ENCODE results near the gene TM4SF5. TPM values are rescaled to one million over a fixed set of nuclear protein-coding genes. Genes with fewer than 3 reads are reported as not detected.

The TM4SF5 gene
- not detected for polyA plus RNA-seq (ENCODE audit: insufficient read depth in 1 of 5, insufficient read length in 5 of 5, low replicate concordance in 1 of 5)
- long read RNA-seq, donor 1, result 0 reads
- long read RNA-seq, donor 2, result 0 reads
- long read RNA-seq, donor 3, result 0 reads
- long read RNA-seq, donor 4, result 0 reads
- long read RNA-seq, donor 5, result 0 reads
- long read RNA-seq, donor 6, result 0 reads
- long read RNA-seq, donor 7, result 0 reads
- long read RNA-seq, donor 8, result 0 reads

- no peak for DNase-seq
Measured at GRCh38 chr17:4771519-4772234, at the start of gene TM4SF5. TSS of gene TM4SF5 (plus strand) at chr17:4771886. CDS start at chr17:4771923, 37 bp downstream.

GRCh38 chr17:4722678-4723240, 48.9 kb upstream of the TM4SF5 start:
- DNase-seq, result no peak

DNA sequence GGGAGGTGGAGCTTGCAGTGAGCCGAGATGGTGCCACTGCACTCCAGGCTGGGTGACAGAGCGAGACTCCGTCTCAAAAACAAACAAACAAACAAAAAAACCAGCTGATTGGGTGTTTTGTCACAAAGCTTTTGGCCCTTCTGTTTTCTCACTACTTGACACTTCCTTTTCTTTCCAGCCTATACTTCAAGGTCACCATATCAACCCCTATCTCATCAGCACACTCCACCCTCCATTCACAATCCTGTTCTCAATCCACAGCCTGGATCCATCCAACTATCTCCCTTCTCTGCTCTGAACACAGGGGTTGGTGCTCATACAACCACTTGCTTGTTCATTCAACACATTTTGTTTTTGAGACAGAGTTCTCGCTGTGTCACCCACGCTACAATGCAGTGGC, 47.0 kb upstream of the TM4SF5 start:
- no peak for DNase-seq

DNA sequence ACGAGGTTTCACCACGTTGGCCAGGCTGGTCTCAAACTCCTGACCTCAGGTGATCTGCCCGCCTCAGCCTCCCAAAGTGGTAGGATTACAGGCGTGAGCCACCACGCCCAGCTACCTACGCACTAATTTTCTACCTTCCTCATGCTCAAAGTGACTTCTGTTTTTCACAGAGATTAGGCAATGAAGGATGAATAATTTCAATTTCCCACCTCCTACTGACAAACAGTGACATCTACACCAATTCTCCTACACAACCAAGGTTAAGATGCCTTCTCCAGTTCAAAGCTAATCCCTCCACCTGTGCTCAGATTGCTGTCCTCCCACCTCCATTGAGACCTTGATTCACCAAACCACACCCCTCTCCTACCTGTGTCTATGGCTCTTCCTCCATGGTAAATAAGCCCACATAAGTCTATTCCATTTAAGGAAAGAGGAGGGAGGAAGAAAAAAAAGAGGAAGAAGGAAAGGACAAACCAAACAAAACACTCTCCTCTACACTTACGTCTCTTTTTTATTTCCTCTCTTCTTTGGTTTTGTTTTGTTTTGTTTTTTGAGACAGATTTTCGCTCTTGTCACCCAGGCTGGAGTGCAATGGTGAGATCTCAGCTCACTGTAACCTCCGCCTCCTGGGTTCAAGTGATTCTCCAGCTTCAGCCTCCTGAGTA, 45.9 kb upstream of the TM4SF5 start:
- DNase-seq, result no peak

GRCh38 chr17:4728124-4728523, 43.6 kb upstream of the TM4SF5 start:
- no peak for DNase-seq

DNA sequence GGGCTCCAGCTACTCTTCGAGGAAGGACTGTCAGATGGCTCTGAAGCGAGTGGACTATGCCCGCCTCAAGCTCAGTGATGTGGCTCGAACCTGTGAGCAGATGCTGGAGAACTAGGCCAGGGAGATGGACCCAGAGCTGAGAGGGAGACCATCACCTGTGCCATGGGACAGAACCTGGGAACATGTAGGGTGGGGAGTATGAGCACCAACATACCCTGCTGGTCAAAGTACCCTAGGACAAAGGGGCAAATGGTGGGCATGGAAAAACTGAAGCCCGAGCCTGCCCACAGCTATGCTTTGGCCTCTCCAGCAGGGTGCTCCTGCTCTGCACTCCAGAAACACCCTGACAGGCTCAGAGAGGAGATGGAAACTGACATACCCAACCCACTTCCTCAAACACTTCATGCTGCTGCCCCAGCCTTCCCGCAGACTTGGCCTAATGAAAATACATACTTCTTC, 38.6 kb upstream of the TM4SF5 start:
- DNase-seq, result no peak

DNA sequence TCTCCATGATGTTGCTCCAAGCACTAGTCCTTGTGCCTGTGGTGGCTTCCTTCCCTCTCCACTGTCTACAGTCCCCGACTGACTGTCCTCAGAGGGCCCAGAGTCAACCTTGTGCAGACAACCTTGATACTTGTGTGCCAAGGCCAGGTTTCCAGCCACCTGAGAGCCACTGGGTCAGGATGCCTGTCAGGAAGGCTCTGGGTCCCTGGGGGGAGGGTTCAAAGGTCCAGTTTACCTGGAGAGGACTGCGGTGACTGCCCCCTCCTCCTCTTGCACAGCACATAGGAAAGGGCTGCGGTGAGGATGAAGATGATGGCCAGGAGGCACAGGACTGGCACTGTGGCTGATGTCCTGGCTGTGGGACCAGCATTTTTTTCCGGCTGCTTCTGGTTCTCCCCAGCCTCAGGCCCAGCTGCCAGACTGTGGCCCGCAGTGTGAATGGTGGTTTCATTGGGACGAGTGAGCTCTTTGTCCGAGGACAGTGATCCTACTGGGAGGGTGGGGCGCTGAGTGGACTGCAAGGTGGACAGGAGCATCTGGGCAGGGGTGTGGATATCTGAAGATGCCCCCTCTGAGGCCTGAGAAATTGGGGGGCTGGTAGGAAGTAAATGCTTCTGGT, 36.7 kb upstream of the TM4SF5 start:
- no peak for DNase-seq

GRCh38 chr17:4735876-4736651, 35.6 kb upstream of the TM4SF5 start:
- DNase-seq, result no peak

GRCh38 chr17:4738136-4739121, 33.3 kb upstream of the TM4SF5 start:
- peak in 1 of 2 donors; percentile 32 for DNase-seq

DNA sequence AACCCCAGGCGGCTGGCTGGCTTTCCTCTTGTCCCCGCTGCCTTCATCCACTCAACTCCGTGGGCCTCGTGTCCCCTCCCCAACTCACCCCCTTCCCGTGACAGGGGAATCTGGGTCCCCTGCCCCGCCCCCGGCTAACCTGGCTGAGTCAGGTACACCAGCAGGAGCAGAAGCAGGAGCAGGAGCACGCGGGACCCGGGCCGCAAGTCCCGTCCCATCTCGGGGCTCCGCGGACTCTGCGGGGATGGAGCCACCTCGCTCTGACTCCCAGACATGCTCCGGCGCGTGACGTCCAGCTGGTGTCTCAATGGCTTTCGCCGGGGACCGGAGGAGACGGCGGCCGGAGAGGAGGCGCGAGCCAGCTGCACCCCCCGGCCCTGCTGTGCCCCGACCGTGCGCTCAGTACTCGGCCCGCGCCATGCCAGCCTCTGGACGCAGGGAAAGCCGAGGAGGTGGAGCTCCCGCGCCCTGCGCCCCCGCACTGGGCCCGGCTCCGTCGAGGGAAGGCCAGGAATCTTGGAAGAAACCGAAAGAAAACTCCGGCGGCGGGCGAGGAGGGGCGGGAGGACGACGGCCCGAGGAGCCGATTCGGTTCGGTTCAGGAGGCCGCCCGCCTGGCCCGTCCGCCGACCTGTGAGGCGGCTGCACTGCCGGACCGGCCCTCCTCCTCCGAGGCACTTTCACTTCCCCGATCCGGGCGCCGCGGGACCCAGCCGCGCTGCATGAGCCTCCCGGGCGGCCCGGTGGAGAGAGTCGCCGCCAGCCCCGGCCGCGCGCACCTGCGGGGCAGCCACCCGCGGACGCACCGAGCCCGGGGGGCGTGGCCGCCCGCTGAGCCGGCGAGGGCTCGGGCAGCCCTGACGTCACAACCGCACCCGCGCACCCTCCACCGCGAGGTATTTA, 32.3 kb upstream of the TM4SF5 start, which contains the start of the genes CXCL16 and ZMYND15:
Gene CXCL16, minus strand, starts transcription at position 807 of the 903 bp plus-strand sequence. Its CDS starts 589 bp downstream, at position 218.
Gene ZMYND15, plus strand, starts transcription at position 712 of the 903 bp plus-strand sequence. CDS start 716 bp downstream, outside the sequence.
- peak; percentile 32 to 37 for DNase-seq

DNA sequence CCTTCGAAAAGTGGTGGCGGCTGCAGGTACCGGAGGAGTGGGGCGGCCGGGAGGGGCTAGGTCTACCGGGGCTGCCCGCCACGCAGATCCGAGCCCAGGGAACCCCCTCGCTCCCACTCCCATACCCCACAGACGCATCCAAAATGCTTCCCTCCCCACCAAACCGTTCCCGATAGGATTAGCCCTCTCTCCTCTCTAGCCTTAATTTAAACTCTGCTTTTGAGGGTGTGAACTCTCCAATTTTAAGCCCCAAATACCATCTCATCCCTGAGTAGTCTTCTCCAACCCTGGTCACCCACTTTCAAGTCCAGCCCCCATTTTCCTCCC, 31.7 kb upstream of the TM4SF5 start:
- no peak for DNase-seq

GRCh38 chr17:4740584-4740983, 31.1 kb upstream of the TM4SF5 start:
- no peak for DNase-seq

- no peak for DNase-seq
Measured at GRCh38 chr17:4741544-4741943, 30.1 kb upstream of the TM4SF5 start.

DNA sequence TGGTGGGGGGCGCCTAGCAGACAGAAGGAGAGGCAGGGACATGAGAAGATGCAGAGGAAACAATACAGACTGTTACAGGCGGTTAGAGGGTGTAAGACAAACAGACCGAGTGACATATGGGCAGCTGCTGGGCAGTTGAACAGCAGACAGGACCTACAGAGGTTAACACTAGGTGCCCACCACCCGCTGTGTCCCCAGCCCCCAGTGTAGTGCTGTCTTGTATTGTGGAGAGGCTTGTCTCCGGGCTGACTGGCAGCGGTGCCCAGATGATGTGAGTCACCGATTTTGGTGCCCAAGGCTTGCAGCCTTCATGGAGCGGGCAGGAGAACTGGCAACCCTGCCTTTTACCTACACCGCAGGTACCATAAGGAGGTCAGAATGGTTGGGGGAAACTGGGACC, 29.6 kb upstream of the TM4SF5 start:
- DNase-seq, result no peak

GRCh38 chr17:4742629-4743028, 29.1 kb upstream of the TM4SF5 start:
- no peak for DNase-seq

DNA sequence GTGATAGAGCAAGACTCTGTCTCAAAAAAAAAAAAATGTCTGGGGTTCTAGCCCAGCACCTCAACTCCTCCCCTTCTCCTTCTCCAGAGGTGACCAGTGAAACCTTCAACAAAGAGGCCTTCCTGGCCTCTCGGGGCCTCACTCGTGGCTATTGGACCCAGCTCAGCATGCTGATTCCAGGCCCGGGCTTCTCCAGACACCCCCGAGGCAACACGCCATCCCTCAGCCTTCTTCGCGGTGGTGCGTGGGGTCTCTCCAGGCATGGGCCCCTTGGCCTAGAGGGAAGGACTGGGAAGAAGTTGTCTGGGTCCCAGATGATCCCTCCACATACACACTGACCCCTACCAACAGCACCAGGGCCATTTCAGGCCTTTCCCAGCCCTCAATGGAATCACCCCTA, 28.5 kb upstream of the TM4SF5 start:
- DNase-seq, result no peak

DNA sequence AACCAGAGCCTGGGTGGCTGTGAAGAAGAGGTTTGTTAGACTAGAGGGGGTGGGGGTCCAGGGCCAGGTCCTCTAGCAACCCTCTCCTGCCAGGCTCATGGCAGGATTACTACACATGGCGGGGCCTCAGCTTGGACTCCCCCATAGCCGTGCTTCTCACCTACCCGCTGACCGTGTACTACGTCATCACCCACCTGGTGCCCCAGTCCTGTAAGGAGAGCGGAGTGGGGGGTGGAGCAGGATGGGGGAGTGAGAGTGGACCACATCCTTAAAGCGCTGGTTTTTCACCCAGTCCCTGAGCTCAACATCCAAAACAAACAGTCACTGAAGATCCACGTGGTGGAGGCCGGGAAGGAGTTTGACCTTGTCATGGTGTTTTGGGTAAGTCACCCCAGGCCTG, 27.8 kb upstream of the TM4SF5 start:
- DNase-seq, result no peak
